ENCODE measurements around the gene HOXA7.

Gene HOXA7

GRCh38 chr7:27104341-27105058 lies 52.0 kb downstream of the HOXA7 start:
- DNase-seq: peak; percentile 63

Data from NCI-H226 (cell line).